ENCODE data around the gene KCNJ6.
A peak's percentile ranks its signal among the peaks of the same experiment; 100 is the strongest.

KCNJ6 gene

GRCh38 chr21:37865156-37865555 is 51.1 kb downstream of the KCNJ6 start:
- DNase-seq (ENCODE audit: low spot score) = no peak

GRCh38 chr21:37863842-37864241 is 52.4 kb downstream of the KCNJ6 start:
- DNase-seq (ENCODE audit: low spot score) = no peak

GRCh38 chr21:37862536-37862935 is 53.7 kb downstream of the KCNJ6 start:
- DNase-seq (ENCODE audit: low spot score) = peak; percentile 16

GRCh38 chr21:37861561-37861960 is 54.7 kb downstream of the KCNJ6 start:
- DNase-seq (ENCODE audit: low spot score) = no peak

GRCh38 chr21:37860416-37860815 is 55.8 kb downstream of the KCNJ6 start:
- no peak for DNase-seq (ENCODE audit: low spot score)

GRCh38 chr21:37855647-37856625 is 60.3 kb downstream of the KCNJ6 start:
- DNase-seq (ENCODE audit: low spot score) = no peak

- no peak for DNase-seq (ENCODE audit: low spot score)
Measured at GRCh38 chr21:37855271-37855646, 61.0 kb downstream of the KCNJ6 start.

- no peak for DNase-seq (ENCODE audit: low spot score)
Measured at GRCh38 chr21:37849506-37850102, 66.7 kb downstream of the KCNJ6 start.

GRCh38 chr21:37848721-37849490 is 67.4 kb downstream of the KCNJ6 start:
- DNase-seq (ENCODE audit: low spot score) = no peak

- DNase-seq (ENCODE audit: low spot score) = no peak
Measured at GRCh38 chr21:37845535-37845934, 70.7 kb downstream of the KCNJ6 start.

- DNase-seq (ENCODE audit: low spot score) = no peak
Measured at GRCh38 chr21:37843191-37843590, 73.1 kb downstream of the KCNJ6 start.

GRCh38 chr21:37842163-37842919 is 73.9 kb downstream of the KCNJ6 start:
- DNase-seq (ENCODE audit: low spot score) = no peak

GRCh38 chr21:37837381-37837780 is 78.9 kb downstream of the KCNJ6 start:
- DNase-seq (ENCODE audit: low spot score) = no peak

- no peak for DNase-seq (ENCODE audit: low spot score)
Measured at GRCh38 chr21:37835481-37835880, 80.8 kb downstream of the KCNJ6 start.

- no peak for DNase-seq (ENCODE audit: low spot score)
Measured at GRCh38 chr21:37833301-37833700, 83.0 kb downstream of the KCNJ6 start.

GRCh38 chr21:37829447-37829846 is 86.8 kb downstream of the KCNJ6 start:
- no peak for DNase-seq (ENCODE audit: low spot score)

GRCh38 chr21:37828991-37829390 is 87.3 kb downstream of the KCNJ6 start:
- DNase-seq (ENCODE audit: low spot score) = no peak

GRCh38 chr21:37828556-37828955 is 87.7 kb downstream of the KCNJ6 start:
- DNase-seq (ENCODE audit: low spot score) = no peak

GRCh38 chr21:37827913-37828312 is 88.3 kb downstream of the KCNJ6 start:
- DNase-seq (ENCODE audit: low spot score) = no peak

GRCh38 chr21:37821786-37822450 is 94.3 kb downstream of the KCNJ6 start:
- no peak for DNase-seq (ENCODE audit: low spot score)

- no peak for DNase-seq (ENCODE audit: low spot score)
Measured at GRCh38 chr21:37821092-37821491, 95.2 kb downstream of the KCNJ6 start.

Data from globus pallidus (tissue), 1 donor.